ENCODE results near the gene ADAMTS13.

- TF ChIP-seq SPI1 (IDR thresholded peaks at IDR 0.05; ENCODE audit: borderline replicate concordance, low read depth, low read length) (peak; percentile 52; the same call in 1 of the 2 replicates), CTCF (IDR thresholded peaks at IDR 0.05 in 2 of 3, conservative IDR thresholded peaks at IDR 0.05 in 1 of 3; ENCODE audit: insufficient read depth in 2 of 3, low read depth in 1 of 3, low read length in 3 of 3) (no peak), RAD21 (CRISPR knock-in tag; conservative IDR thresholded peaks at IDR 0.05 in 1 of 2, IDR thresholded peaks at IDR 0.05 in 1 of 2) (no peak), KLF1 (tag; IDR thresholded peaks at IDR 0.05) (no peak), HDAC8 (tag; IDR thresholded peaks at IDR 0.05) (no peak), NR3C1 (CRISPR knock-in tag; IDR thresholded peaks at IDR 0.05) (no peak), NCOA2 (IDR thresholded peaks at IDR 0.05; ENCODE audit: partially characterized antibody in 2 of 2) (no peak), U2AF1 (optimal IDR thresholded peaks at IDR 0.05; ENCODE audit: low read depth, low read length) (no peak), EZH2 (IDR thresholded peaks at IDR 0.05; ENCODE audit: borderline replicate concordance, low read depth, low read length) (no peak), NR2C1 (IDR thresholded peaks at IDR 0.05) (no peak), NR2C1 (tag; IDR thresholded peaks at IDR 0.05) (no peak), HDAC2 (IDR thresholded peaks at IDR 0.05) (no peak), MAX (CRISPR knock-in tag; IDR thresholded peaks at IDR 0.05) (no peak)
Measured at GRCh38 chr9:133420392-133420827, 1.8 kb upstream of the ADAMTS13 start.
